Measurements from ENCODE around the gene RFPL4AL1.
"Not testable (repeated sequence)": the region's sequence is repeated elsewhere in the genome, so short reads cannot be mapped to it uniquely, and the experiment has no call there.

The RFPL4AL1 gene

DNA sequence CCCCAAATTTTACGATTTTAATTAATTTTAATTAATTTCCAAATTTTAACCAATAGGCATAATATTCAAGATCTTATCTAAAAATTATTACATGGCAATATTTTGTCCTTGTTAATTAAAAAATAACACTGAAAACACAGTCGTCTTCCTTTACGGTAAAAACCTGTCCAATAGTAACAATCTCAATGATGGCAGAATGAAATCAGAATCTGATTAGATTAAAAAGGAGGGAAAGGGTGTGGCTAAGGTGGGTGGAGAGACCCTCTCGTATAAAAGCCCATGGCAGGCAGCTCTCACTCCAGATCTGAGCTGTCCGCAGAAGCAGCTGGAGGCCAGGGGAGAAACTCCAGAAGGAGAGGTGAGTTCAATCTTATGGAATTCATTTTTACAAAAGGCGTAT is at the start of gene RFPL4AL1:
TSS of gene RFPL4AL1 (plus strand) at position 301 of the 400 bp plus-strand sequence. CDS start 2,687 bp downstream, outside the sequence.
- not testable (repeated sequence) for DNase-seq (ENCODE audit: low spot score)

DNA sequence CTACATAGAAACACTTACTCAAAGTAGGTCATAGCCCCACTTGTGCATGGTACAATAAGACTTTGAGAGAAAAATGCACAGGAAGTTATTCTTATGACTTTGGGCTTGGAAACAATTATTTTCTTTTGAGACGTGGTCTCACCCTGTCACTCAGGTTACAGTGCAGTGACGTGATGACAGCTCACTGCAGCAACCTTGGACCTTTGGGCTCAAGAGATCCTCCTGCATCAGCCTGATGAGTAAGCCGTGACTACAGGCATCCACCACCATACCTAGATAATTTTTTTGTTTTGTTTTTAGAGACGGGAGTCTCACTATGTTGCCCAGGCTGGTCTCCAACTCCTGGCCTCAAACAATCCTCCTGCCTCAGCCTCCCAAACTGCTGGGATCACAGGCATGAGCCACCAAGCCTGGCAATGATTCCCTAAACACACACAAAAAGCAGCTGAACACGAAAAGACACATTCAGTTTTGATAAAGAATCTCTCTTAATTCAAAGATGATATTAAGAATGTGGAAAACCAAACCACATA is 48.6 kb upstream of the RFPL4AL1 start:
- no peak for DNase-seq (ENCODE audit: low spot score)

DNA sequence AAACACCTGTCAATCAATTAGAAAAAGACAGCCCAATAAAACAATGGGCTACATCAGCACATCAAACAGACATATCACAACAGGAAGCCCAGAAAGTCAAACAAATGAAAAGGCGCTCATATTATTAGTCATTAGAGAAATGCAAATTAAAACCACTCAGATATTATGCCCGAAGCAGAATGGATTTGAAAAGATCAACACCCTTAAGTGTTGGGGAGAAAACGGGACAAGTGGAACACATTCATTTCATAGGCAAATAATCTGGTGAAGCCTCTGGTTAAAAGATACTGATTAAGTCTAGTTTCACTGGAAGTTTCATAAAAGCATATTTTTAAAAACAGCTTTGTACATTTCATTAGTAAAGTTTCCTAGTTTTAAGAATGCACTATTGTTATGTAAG is 48.1 kb upstream of the RFPL4AL1 start:
- DNase-seq (ENCODE audit: low spot score): no peak

DNA sequence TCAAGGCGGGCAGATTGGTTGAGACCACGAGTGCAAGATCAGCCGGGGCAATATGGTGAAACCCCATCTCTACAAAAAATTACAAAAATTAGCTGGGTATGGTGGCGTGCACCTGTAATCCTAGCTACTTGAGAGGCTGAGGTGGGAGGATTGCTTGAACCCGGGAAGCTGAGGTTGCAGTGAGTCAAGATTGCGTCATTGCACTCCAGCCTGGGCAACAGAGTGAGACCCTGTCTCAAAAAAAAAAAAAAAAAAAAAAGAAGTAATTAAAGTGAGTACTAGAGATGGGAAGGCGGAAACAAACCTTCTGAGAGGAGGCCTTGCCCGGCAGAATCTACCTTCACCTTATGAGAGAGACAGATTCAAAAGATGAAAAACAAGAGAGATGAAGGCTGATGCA is 45.4 kb upstream of the RFPL4AL1 start:
- no peak for DNase-seq (ENCODE audit: low spot score)

DNA sequence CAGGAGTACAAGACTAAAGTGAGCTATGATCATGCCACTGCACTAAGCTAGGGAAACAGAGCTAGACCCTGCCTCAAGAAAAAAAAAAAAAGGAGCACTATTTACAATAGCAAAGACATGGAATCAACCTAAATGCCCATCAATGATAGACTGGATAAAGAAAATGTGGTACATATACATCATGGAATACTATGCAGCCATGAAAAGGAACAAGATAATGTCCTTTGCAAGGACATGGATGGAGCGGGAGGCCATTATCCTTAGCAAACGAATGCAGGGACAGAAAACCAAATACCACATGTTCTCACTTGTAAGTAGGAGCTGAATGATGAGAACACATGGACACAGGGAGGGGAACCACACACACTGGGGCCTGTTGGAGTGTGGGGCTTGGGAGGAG is 38.5 kb upstream of the RFPL4AL1 start:
- DNase-seq (ENCODE audit: low spot score): not testable (repeated sequence)

DNA sequence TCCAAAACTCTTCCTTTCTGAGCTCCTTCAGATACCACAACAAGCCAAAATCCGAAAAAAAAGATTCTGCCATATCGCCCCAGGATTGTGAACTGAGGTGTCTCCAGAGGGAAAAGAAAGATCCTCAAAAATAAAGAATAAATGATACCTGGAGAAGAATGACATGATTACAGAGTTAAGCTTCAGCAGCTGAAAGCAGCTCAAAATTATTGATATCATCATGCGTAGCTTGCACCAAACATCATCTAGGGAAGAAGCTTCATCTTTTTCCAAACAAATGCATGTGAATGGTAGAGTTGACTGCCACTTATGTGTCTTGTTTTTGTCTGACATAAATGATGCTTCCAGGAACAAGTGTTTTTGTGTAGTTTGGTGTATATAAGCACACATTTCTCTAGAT is 30.6 kb upstream of the RFPL4AL1 start, which contains the start of gene NLRP9:
TSS of gene NLRP9 (minus strand) at position 101 of the 400 bp plus-strand sequence. CDS start at position 73, 28 bp downstream.
- DNase-seq (ENCODE audit: low spot score): no peak

DNA sequence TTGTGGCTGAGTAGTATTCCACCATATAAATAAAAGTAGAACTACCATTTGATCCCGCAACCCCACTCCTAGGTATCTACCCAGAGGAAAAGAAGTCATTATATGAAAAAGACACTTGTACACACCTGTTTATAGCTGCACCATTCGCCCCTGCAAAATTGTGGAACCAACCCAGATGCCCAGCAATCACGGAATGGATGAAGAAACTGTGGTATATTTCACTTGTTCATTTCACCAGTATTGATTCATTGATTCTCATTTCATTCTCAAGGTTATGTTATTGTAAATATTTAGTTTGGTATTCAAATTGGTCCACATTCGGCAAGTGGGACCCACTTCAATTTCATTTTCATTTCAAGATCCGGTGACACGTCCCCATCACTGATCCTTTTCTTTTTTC is 18.2 kb upstream of the RFPL4AL1 start:
- no peak for DNase-seq (ENCODE audit: low spot score)

DNA sequence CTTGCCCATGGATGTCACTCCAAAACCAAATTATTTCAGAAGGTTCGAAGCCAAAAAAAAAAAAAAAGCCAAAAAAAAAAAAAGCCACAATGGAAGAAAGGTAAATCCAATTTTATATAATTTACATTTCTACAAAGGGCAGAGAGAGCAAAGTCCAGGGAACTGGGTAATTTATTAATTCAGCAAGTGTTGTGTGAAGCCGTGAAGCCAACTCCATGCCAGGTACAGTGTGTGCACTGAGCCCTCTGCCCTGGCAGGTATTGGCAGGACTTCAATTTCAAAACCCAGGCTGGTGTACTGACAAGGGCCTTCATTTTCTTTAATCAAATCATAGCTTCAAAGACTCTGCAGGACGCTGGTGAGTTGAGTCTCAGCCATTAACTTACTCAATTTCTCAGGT is 15.5 kb upstream of the RFPL4AL1 start:
- no peak for DNase-seq (ENCODE audit: low spot score)

DNA sequence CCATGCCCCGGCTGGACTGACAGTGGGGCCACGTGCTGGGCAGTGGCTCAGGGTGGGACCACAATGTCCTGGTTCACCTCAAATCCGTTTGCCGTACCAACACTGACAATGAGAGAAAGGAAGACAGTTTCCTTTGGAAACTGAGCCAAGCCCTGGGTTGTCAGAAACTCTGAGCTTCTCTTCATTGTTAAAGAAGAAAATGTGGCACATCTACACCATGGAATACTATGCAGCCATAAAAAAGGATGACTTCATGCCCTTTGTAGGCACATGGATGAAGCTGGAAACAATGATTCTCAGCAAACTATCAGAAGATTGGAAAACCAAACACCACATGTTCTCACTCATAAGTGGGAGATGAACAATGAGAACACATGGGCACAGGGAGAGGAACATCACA is 12.1 kb upstream of the RFPL4AL1 start:
- not testable (repeated sequence) for DNase-seq (ENCODE audit: low spot score)

DNA sequence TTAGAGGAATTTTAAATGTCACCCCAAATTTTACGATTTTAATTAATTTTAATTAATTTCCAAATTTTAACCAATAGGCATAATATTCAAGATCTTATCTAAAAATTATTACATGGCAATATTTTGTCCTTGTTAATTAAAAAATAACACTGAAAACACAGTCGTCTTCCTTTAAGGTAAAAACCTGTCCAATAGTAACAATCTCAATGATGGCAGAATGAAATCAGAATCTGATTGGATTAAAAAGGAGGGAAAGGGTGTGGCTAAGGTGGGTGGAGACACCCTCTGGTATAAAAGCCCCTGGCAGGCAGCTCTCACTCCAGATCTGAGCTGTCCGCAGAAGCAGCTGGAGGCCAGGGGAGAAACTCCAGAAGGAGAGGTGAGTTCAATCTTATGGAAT is 10.1 kb upstream of the RFPL4AL1 start, which contains the start of gene RFPL4A:
TSS of gene RFPL4A (plus strand) at position 301 of the 400 bp plus-strand sequence. CDS start 2,704 bp downstream, outside the sequence.
- DNase-seq (ENCODE audit: low spot score): not testable (repeated sequence)

DNA sequence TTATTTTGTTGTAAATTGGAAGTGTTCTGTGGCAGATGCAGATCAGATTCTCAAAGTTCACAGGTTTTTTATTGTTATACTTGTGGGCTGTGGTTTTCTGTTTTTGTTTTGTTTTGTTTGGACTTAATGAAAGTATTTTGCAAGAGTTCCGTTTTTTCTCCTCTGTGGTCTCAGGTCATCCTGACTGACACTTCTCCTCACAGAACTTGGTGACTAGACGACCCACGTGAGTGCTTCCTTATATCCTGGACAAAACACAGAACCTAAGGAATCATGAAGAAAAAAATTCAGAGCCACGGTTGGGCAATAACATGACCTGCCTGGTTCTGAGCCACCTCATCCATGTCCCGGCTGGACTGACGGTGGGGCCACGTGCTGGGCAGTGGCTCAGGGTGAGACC is 2.5 kb upstream of the RFPL4AL1 start:
- no peak for DNase-seq (ENCODE audit: low spot score)

DNA sequence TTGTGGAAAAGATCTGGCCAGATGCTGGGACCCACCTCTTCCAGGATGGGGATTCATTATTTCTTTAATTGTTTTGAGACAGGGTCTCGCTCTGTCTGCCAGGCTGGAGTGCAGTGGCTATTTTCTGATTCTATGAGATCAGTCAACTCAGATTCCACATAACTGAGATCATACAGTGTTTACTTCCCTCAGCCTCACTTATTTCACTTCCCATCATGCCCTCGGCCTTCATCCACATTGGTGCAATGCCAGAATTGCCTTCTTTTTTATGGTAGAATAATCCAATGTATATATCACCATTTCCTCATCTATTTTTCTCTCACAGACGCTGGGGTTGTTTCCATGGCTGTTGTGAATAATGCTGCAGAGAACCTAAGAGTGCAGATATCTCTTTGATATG is 714 bp downstream of the RFPL4AL1 start:
- DNase-seq (ENCODE audit: low spot score): not testable (repeated sequence)

DNA sequence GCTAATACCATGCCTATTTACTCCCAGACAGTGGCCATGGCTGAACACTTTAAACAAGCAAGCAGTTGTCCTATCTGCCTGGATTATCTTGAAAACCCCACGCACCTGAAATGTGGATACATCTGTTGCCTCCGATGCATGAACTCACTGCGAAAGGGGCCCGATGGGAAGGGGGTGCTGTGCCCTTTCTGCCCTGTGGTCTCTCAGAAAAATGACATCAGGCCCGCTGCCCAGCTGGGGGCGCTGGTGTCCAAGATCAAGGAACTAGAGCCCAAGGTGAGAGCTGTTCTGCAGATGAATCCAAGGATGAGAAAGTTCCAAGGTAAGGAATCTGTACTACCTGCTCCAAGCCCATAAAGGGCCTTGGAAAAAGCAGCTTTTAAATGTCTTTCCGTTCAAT is 8.6 kb downstream of the RFPL4AL1 start:
- DNase-seq (ENCODE audit: low spot score): no peak

DNA sequence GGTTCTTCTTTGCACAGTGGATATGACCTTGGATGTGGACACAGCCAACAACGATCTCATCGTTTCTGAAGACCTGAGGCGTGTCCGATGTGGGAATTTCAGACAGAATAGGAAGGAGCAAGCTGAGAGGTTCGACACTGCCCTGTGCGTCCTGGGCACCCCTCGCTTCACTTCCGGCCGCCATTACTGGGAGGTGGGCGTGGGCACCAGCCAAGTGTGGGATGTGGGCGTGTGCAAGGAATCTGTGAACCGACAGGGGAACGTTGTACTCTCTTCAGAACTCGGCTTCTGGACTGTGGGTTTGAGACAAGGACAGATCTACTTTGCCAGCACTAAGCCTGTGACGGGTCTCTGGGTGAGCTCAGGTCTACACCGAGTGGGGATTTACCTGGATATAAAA is 9.4 kb downstream of the RFPL4AL1 start:
- DNase-seq (ENCODE audit: low spot score): no peak

DNA sequence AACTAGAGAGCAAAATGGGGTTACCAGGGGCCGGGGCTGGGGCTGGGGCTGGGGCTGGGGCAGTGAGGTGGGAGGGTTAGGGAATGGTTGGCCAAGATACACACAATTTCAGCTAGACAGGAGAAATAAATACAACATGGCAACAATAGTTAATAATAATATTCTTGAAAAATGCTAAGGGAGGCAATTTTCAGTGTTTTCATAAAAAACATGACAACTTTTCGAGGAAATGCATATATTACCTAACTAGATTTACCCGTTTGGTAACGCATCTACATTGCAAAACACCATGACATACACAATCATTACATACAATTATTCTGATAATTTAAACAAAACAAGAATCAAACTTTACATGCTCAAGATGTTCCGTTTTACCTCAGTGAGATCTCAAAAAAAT is 12.2 kb downstream of the RFPL4AL1 start:
- no peak for DNase-seq (ENCODE audit: low spot score)

DNA sequence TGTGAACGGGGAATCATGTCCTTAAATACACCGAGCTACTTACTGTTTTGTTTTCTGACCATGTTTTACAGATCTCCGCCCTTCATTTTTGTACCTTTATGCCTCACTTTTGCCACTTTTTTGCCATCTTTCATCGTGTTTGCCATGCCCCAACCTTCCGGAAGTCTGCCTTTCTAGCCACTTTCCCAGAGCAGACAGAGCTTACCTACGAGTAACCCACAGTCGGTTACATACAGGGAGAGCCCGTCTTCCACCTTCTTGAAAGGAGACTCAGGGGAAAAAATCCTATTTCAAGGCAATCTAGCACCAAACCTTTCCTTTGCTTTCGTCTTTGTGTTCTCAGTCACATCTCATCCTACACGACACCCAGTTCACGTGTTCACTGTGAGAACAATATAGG is 26.1 kb downstream of the RFPL4AL1 start:
- no peak for DNase-seq (ENCODE audit: low spot score)

DNA sequence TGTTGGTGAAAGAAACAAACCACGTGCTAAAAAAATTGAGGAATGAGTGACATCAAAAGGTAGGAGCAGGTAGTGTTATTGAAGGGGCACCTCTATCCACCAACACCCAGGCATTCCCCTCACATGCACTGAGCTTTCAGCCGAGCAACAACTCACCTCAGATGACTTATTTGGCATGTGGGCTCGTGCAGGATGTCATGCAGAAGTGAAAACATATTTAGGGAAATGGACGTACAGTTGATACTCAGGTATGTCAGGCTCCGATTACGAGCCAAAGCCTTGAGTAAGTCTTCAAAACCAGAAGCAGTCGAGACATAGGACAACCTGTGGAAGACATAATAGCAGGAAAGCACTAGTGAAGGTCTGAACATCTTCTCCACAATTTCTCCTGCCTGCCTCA is 32.5 kb downstream of the RFPL4AL1 start:
- no peak for DNase-seq (ENCODE audit: low spot score)

DNA sequence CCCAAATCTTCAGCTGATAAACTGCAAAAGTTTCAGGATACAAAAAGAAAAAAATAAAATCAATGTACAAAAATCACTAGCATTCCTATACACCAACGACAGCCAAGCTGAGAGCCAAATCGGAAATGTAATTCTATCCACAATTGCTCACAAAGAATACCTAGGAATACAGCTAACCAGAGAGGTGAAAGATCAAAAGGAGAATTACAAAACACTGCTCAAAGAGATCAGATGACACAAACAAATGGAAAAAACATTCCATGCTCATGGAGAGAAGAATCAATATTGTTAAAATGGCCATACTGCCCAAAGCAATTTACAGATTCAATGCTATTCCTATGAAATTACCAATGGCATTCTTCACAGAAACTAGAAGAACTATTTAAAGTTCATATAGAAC is 33.4 kb downstream of the RFPL4AL1 start:
- DNase-seq (ENCODE audit: low spot score): no peak

DNA sequence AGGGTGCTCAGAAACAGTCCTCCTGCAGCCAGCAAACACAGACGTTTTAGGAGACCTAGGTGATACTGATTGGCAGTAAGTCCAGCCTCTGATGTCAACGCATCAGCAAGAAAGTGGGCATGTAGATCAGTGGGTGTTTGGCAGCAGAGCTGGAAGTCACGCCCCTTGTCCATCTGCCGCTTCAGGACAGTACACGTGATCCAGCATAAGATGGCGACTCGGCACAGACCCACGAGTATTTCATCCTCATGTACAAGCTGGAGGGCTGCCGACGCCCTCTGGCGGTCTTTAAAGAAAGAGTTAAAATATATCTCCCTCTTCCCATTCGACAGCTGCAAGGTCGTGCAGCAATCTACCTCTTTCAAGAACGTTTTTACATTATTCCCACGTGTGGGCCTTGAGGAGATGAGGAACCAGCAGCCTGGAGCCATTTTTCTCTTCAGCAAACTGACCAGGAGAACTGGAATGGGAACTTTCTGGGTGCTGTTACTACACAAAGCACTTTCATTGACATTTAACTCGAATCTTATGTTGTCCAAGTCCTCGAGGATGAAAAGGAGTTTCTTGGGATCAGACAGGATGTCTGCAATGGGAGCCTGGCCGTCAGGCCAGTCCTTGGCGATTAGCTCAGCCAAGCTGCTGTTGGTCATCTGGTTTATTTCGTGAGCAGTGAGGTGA is 40.6 kb downstream of the RFPL4AL1 start:
- peak; percentile 33 for DNase-seq (ENCODE audit: low spot score)

DNA sequence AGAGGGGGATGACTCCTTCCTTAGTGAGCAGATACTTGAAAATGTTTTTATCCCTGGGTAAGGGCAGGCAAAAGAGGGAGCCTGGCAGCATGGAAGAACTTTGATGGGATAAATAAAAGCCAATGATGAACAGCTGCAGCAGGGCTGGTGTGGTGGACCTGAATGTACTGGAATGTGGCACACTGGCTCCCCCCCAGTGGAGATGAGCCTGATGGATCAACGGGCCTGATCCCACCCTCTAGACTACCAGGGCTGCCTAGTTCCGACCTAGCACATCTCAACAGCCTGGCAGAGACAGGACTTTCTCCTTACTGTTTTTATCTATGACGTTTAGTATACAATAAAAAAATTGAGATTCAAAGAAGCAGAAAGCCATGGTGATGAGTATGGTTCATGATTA is 42.4 kb downstream of the RFPL4AL1 start:
- DNase-seq (ENCODE audit: low spot score): no peak

DNA sequence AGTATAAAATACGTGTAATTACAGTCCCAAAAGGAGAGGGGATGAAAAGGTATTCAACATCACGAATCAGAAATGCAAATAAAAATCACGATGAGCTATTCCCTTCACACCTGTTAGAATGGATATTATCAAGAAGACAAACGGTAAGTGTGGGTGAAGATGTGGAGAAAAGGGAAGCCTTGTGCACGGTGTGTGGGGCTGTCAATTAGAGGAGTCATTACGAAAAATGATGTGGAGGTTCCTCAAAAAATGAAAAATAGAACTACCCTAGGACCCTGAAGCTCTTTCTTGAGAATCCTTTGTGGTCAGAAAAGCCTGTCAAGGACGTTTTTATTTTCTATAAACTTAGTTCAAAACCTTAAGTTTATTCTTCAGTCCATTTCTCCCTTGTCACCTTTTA is 43.5 kb downstream of the RFPL4AL1 start:
- no peak for DNase-seq (ENCODE audit: low spot score)

DNA sequence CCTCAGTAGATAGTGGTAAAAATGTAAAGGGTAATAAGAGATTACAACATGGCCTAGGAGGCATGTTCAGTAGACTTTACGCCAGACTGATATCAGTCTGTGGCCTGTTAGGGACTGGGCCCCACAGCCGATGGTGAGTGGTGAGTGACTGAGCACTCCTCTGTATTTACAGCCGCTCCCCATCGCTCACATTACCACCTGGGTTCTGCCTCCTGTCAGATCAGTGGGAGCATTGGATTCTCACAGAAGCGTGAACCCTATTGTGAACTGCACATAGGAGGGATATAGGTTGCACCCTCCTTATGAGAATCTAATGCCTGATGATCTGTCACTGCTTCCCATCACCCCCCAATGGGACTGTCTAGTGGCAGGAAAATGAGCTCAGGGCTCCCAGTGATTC is 45.0 kb downstream of the RFPL4AL1 start:
- DNase-seq (ENCODE audit: low spot score): no peak

DNA sequence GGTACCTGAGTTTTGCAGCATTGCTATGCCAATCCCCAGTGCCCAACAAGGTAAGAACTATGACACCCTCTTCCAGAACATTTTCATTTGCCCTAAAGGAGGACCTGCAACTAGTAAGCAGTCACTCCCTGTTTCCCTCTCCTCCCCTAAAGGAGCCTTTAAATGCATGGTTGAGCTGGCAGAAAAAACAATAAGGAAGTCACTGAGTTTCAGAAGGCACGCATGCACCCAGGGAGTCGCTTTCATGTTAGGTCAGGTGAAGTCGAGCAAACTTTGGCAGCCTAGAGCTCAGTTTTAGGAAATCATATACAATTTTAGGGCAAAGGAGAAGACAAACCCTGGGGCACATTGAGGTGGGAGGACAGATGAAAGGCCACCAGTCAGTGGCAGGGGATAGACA is 51.1 kb downstream of the RFPL4AL1 start:
- no peak for DNase-seq (ENCODE audit: low spot score)

All from iPS-NIHi11 (cell line).